Measurements from ENCODE around the gene SRRD. TPM values are rescaled to one million over a fixed set of nuclear protein-coding genes. Genes with fewer than 3 reads are reported as not detected.

Gene SRRD
- total and polyA plus RNA-seq, 9 donors, result 7.3 to 25.2 (median 18.4) TPM

GRCh38 chr22:26502688-26503561, 19.2 kb downstream of the SRRD start:
- TF ChIP-seq POLR2A (IDR thresholded peaks at IDR 0.05) (no peak), CTCF (IDR thresholded peaks at IDR 0.05) (no peak), EP300 (IDR thresholded peaks at IDR 0.05) (no peak)
- WGBS, 3 donors, result 44 to 45% (median 45%) methylated on average over 3 of the region's 3 CpGs
- DNase-seq, result no peak
- Histone ChIP-seq H3K4me3 (no peak overlapping the region), H3K9me3 (no peaks in the 10 kb centered on the region), H3K27ac (no peak overlapping the region), H3K36me3 (no peaks in the 10 kb centered on the region), H3K27me3 (no peaks in the 10 kb centered on the region), H3K4me1 (ENCODE audit: insufficient read depth) (no peaks in the 10 kb centered on the region)
- intact Hi-C loops (cut with DNase I), result no loop called here

GRCh38 chr22:26503758-26504157, 20.1 kb downstream of the SRRD start:
- WGBS, 3 donors, result 68 to 71% (median 71%) methylated on average over 1 of the region's 1 CpG
- H3K4me3 ChIP-seq, result no peak overlapping the region
- H3K4me1 ChIP-seq (ENCODE audit: insufficient read depth), result no peaks in the 10 kb centered on the region
- H3K9me3 ChIP-seq, result no peaks in the 10 kb centered on the region
- no peaks in the 10 kb centered on the region for H3K36me3 ChIP-seq
- H3K27me3 ChIP-seq, result no peaks in the 10 kb centered on the region
- intact Hi-C loops (cut with DNase I), result no loop called here
- H3K27ac ChIP-seq, result no peak overlapping the region
- DNase-seq, result no peak
- TF ChIP-seq EP300 (IDR thresholded peaks at IDR 0.05) (no peak), POLR2A (IDR thresholded peaks at IDR 0.05) (no peak), CTCF (IDR thresholded peaks at IDR 0.05) (no peak)

GRCh38 chr22:26508148-26508547, 24.5 kb downstream of the SRRD start:
- Histone ChIP-seq H3K27ac (no peak overlapping the region), H3K27me3 (no peaks in the 10 kb centered on the region), H3K4me1 (ENCODE audit: insufficient read depth) (peaks cover 4% of the 10 kb centered on the region), H3K4me3 (no peak overlapping the region), H3K36me3 (no peaks in the 10 kb centered on the region), H3K9me3 (no peaks in the 10 kb centered on the region)
- DNase-seq, result no peak
- intact Hi-C loops (cut with DNase I), result no loop called here
- no peak for TF ChIP-seq POLR2A (IDR thresholded peaks at IDR 0.05)

- Histone ChIP-seq H3K9me3 (no peaks in the 10 kb centered on the region), H3K4me1 (ENCODE audit: insufficient read depth) (peaks cover 6% of the 10 kb centered on the region), H3K27me3 (no peaks in the 10 kb centered on the region), H3K4me3 (peak within 1 kb of the TSS; percentile 87), H3K27ac (peak within 1 kb of the TSS in 1 of 2 donors; percentile 37), H3K36me3 (no peaks in the 10 kb centered on the region)
- intact Hi-C loops (cut with DNase I), result no loop called here
- 0 to 1% (median 0%) methylated on average over 39 to 40 of the region's 40 CpGs for WGBS, 3 donors
- DNase-seq, result peak; percentile 88 to 97 (median 93)
- no peak for TF ChIP-seq EP300 (IDR thresholded peaks at IDR 0.05)
- TF ChIP-seq POLR2A (IDR thresholded peaks at IDR 0.05), result peak; percentile 63
- peak in 1 of 3 donors; percentile 9 for TF ChIP-seq CTCF (IDR thresholded peaks at IDR 0.05)
Observed at GRCh38 chr22:26512149-26512793, 28.6 kb downstream of the SRRD start, which contains the start of gene TFIP11. Gene TFIP11, minus strand, starts transcription at chr22:26512473. Its CDS starts 2,201 bp downstream, at chr22:26510272.

- intact Hi-C loops (cut with DNase I), result no loop called here
- H3K9me3 ChIP-seq, result no peaks in the 10 kb centered on the region
- H3K36me3 ChIP-seq, result no peaks in the 10 kb centered on the region
- 35 to 56% (median 54%) methylated on average over 1 of the region's 1 CpG for WGBS, 3 donors
- DNase-seq, result no peak
- H3K4me3 ChIP-seq, result no peak overlapping the region
- TF ChIP-seq EP300 (IDR thresholded peaks at IDR 0.05), result no peak
- TF ChIP-seq POLR2A (IDR thresholded peaks at IDR 0.05), result no peak
- TF ChIP-seq CTCF (IDR thresholded peaks at IDR 0.05), result no peak
- H3K27me3 ChIP-seq, result no peaks in the 10 kb centered on the region
- peaks cover 6% of the 10 kb centered on the region for H3K4me1 ChIP-seq (ENCODE audit: insufficient read depth)
- no peak overlapping the region for H3K27ac ChIP-seq
Observed at GRCh38 chr22:26513838-26514237, 30.2 kb downstream of the SRRD start.
